H1 (cell line): ENCODE results near the gene PRDM10. TPM values are rescaled to one million over a fixed set of nuclear protein-coding genes. Genes with fewer than 3 reads are reported as not detected.

ENCODE experiments used
- CTCF ChIA-PET: fragments of 300-600 bp; sonication (Branson Sonifier 250); formaldehyde crosslinking; loops from one replicate; lab custom pipeline; 2021; ENCODE audit not compliant: partially characterized antibody; lab: Charles Lee
- POLR2A ChIA-PET: fragments of 300-600 bp; sonication (Branson Sonifier 250); formaldehyde crosslinking; loops from one replicate; lab custom pipeline; 2021; ENCODE audit warnings: inconsistent platforms; ENCODE audit not compliant: partially characterized antibody; lab: Charles Lee
- DNase-seq, 2 experiments: peaks; one replicate each; pipeline versions ENCODE4 v3.0.0 to v3.0.0-alpha.2; 2010 to 2022; ENCODE audit warnings: low spot score in 2 of 2, low read depth in 1 of 2, mixed read lengths in 1 of 2
- FAIRE-seq: peaks from 2 replicates; lab custom pipeline; 2011; peaks lifted over from hg19 to GRCh38; lab: Jason Lieb, UNC
- H2AFZ ChIP-seq: 2 replicates; pipeline ENCODE4 v1.8.1; 2012; ENCODE audit warnings: low read length, inconsistent platforms
- H2AK5ac ChIP-seq: 2 replicates; pipeline ENCODE4 v1.6.1; 2013; ENCODE audit warnings: low read depth, low read length
- H2BK120ac ChIP-seq: replicated peaks from 2 replicates; pipeline ENCODE3; 2013; ENCODE audit warnings: low read depth, low read length, inconsistent platforms
- H2BK12ac ChIP-seq: 2 replicates; pipeline ENCODE4 v1.6.1; 2013; ENCODE audit warnings: low read depth, low read length
- H2BK15ac ChIP-seq: 2 replicates; pipeline ENCODE4 v1.6.1; 2013; ENCODE audit warnings: low read length
- H2BK20ac ChIP-seq: 2 replicates; pipeline ENCODE4 v1.6.1; 2013; ENCODE audit warnings: low read length
- H2BK5ac ChIP-seq: 2 replicates; pipeline ENCODE4 v1.6.1; 2013; ENCODE audit warnings: low read depth, low read length
- H3K14ac ChIP-seq: 2 replicates; pipeline ENCODE4 v1.6.1; 2013; ENCODE audit warnings: inconsistent platforms; ENCODE audit not compliant: insufficient read length
- H3K18ac ChIP-seq: 2 replicates; pipeline ENCODE4 v1.6.1; 2013; ENCODE audit warnings: low read length; ENCODE audit errors: extremely low read depth
- H3K23ac ChIP-seq: 2 replicates; pipeline ENCODE4 v1.6.1; 2013; ENCODE audit warnings: inconsistent platforms; ENCODE audit not compliant: insufficient read length
- H3K23me2 ChIP-seq: 2 replicates; pipeline ENCODE4 v1.6.1; 2013; ENCODE audit warnings: low read depth, low read length
- H3K27ac ChIP-seq: 2 replicates; pipeline ENCODE4 v1.6.1; 2011; ENCODE audit warnings: low read depth, low read length, inconsistent platforms
- H3K27me3 ChIP-seq, 4 experiments: replicated peaks in 1 of 4; 1 replicate in 1 of 4; 2 replicates in 3 of 4; pipeline versions ENCODE4 v1.6.1 to v1.8.1; 2011 to 2013; ENCODE audit warnings: low read length in 3 of 4, mild to moderate bottlenecking in 3 of 4, inconsistent platforms in 2 of 4, mixed read lengths in 2 of 4, moderate library complexity in 1 of 4; ENCODE audit not compliant: control insufficient read depth in 3 of 4, insufficient read depth in 3 of 4; ENCODE audit errors: extremely low read depth in 1 of 4
- H3K36me3 ChIP-seq, 4 experiments: 2 replicates each; pipeline versions ENCODE4 v1.6.1 to v1.8.1; 2011 to 2013; ENCODE audit warnings: mild to moderate bottlenecking in 4 of 4, low read length in 3 of 4, moderate library complexity in 2 of 4, control low read depth in 1 of 4, inconsistent platforms in 1 of 4; ENCODE audit not compliant: insufficient read depth in 4 of 4, control insufficient read depth in 2 of 4
- H3K4ac ChIP-seq: replicated peaks from 2 replicates; pipeline ENCODE3; 2013; ENCODE audit warnings: low read length, low read depth, mixed read lengths, inconsistent platforms; ENCODE audit not compliant: insufficient read length
- H3K4me1 ChIP-seq, 4 experiments: replicated peaks in 1 of 4; 1 replicate in 1 of 4; 2 replicates in 3 of 4; pipeline versions ENCODE4 v1.6.1 to v1.8.1; 2011 to 2013; ENCODE audit warnings: low read length in 3 of 4, inconsistent platforms in 2 of 4, mixed read lengths in 1 of 4; ENCODE audit not compliant: insufficient read depth in 4 of 4, control insufficient read depth in 3 of 4
- H3K4me2 ChIP-seq, 2 experiments: 2 replicates each; pipeline versions ENCODE4 v1.6.1 to v1.8.1; 2011 to 2013; ENCODE audit warnings: low read depth in 2 of 2, low read length in 2 of 2, control low read depth in 1 of 2, inconsistent platforms in 1 of 2, mild to moderate bottlenecking in 1 of 2; ENCODE audit not compliant: insufficient read depth in 1 of 2
- H3K4me3 ChIP-seq, 4 experiments: fragments of 200-600, 300-600 bp in 1 of 4; sonication (generic), shearing (Covaris generic), sonication (Bioruptor Twin) in 1 of 4; 2 replicates each; pipeline versions ENCODE4 v1.5.1 to v1.8.1; 2011 to 2016; ENCODE audit warnings: low read length in 4 of 4, low read depth in 3 of 4, control low read depth in 2 of 4, inconsistent platforms in 2 of 4, mild to moderate bottlenecking in 2 of 4, mixed read lengths in 1 of 4, moderate library complexity in 1 of 4; ENCODE audit not compliant: insufficient read depth in 2 of 4; ENCODE audit errors: extremely low read depth in 1 of 4
- H3K56ac ChIP-seq: replicated peaks from 2 replicates; pipeline ENCODE3; 2013; ENCODE audit warnings: low read depth, mild to moderate bottlenecking, mixed read lengths, low read length, inconsistent platforms; ENCODE audit not compliant: insufficient read length
- H3K79me1 ChIP-seq: 2 replicates; pipeline ENCODE4 v1.6.1; 2013; ENCODE audit warnings: low read depth, low read length, control low read depth
- H3K79me2 ChIP-seq, 2 experiments: 2 replicates each; pipeline versions ENCODE4 v1.6.1 to v1.8.1; 2012 to 2013; ENCODE audit warnings: low read length in 2 of 2, mild to moderate bottlenecking in 2 of 2, inconsistent platforms in 1 of 2; ENCODE audit not compliant: insufficient read depth in 2 of 2, control insufficient read depth in 1 of 2
- H3K9ac ChIP-seq, 4 experiments: replicated peaks in 1 of 4; 1 replicate in 1 of 4; 2 replicates in 3 of 4; pipeline versions ENCODE4 v1.6.1 to v1.8.1; 2011 to 2013; ENCODE audit warnings: low read depth in 3 of 4, low read length in 3 of 4, control low read depth in 2 of 4, mild to moderate bottlenecking in 2 of 4, moderate library complexity in 2 of 4, inconsistent platforms in 1 of 4; ENCODE audit errors: extremely low read depth in 1 of 4
- H3K9me3 ChIP-seq, 2 experiments: 2 replicates each; pipeline versions ENCODE4 v1.6.1 to v1.8.1; 2012 to 2013; ENCODE audit warnings: mild to moderate bottlenecking in 2 of 2, moderate library complexity in 2 of 2, control low read depth in 1 of 2, inconsistent platforms in 1 of 2, low read depth in 1 of 2, low read length in 1 of 2, mixed read lengths in 1 of 2; ENCODE audit not compliant: insufficient read depth in 2 of 2
- H4K20me1 ChIP-seq, 2 experiments: replicated peaks in 1 of 2; 2 replicates each; pipeline versions ENCODE3 to v1.8.1; 2011 to 2013; ENCODE audit warnings: inconsistent platforms in 2 of 2, low read length in 2 of 2, mild to moderate bottlenecking in 1 of 2; ENCODE audit not compliant: insufficient read depth in 2 of 2, control insufficient read depth in 1 of 2
- H4K5ac ChIP-seq: 2 replicates; pipeline ENCODE4 v1.6.1; 2013; ENCODE audit warnings: low read length, low read depth, mixed read lengths, inconsistent platforms; ENCODE audit not compliant: insufficient read length
- H4K8ac ChIP-seq: 2 replicates; pipeline ENCODE4 v1.8.0; 2013; ENCODE audit warnings: mild to moderate bottlenecking, moderate library complexity, low read length, inconsistent platforms; ENCODE audit not compliant: insufficient read depth; ENCODE audit errors: extremely low read depth
- H4K91ac ChIP-seq: replicated peaks from 2 replicates; pipeline ENCODE3; 2013; ENCODE audit warnings: low read length, mixed read lengths, inconsistent platforms; ENCODE audit not compliant: insufficient read length
- CBX5 ChIP-seq: fragments of 300-800, 300-1000 bp; sonication (generic); IDR thresholded peaks from 2 replicates; pipeline ENCODE4 v1.7.1; 2016; ENCODE audit warnings: antibody characterized with exemption, low read length, low read depth
- CBX8 ChIP-seq: fragments of 300-800, 300-1000 bp; sonication (generic); IDR thresholded peaks from 2 replicates; pipeline ENCODE4 v1.7.1; 2016; ENCODE audit warnings: low read depth, low read length, borderline replicate concordance
- KDM1A ChIP-seq: fragments of 200-600, 300-600 bp; sonication (generic); IDR thresholded peaks from 2 replicates; pipeline ENCODE4 v1.7.1; 2016; ENCODE audit warnings: mild to moderate bottlenecking, low read length, borderline replicate concordance
- MAX ChIP-seq: IDR thresholded peaks from 2 replicates; pipeline ENCODE4 v1.6.1; 2012; ENCODE audit warnings: inconsistent platforms
- PHF8 ChIP-seq: fragments of 200-600 bp; sonication (generic); conservative IDR thresholded peaks from 2 replicates; pipeline ENCODE4 v1.7.1; 2012; ENCODE audit warnings: low read depth, mild to moderate bottlenecking, inconsistent platforms, low read length, moderate library complexity
- POLR2AphosphoS5 ChIP-seq: IDR thresholded peaks from 2 replicates; pipeline ENCODE4 v1.6.1; 2011; ENCODE audit warnings: low read depth, low read length
- RBBP5 ChIP-seq: IDR thresholded peaks from 2 replicates; pipeline ENCODE4 v1.7.1; 2012; ENCODE audit warnings: low read depth, mild to moderate bottlenecking, inconsistent platforms, low read length, moderate library complexity, borderline replicate concordance
- RXRA ChIP-seq: IDR thresholded peaks from 2 replicates; pipeline ENCODE4 v1.6.1; 2011; ENCODE audit warnings: low read depth, mild to moderate bottlenecking, low read length, moderate library complexity; ENCODE audit not compliant: insufficient read depth
- SAP30 ChIP-seq: fragments of 300-600 bp; sonication (generic); IDR thresholded peaks from 2 replicates; pipeline ENCODE4 v1.7.1; 2012; ENCODE audit warnings: low read length, moderate library complexity, mild to moderate bottlenecking, inconsistent platforms; ENCODE audit not compliant: insufficient read depth, insufficient replicate concordance
- TAF1 ChIP-seq: IDR thresholded peaks from 2 replicates; pipeline ENCODE4 v1.6.1; 2011; ENCODE audit warnings: mild to moderate bottlenecking, low read depth, low read length
- WGBS, 2 experiments: shearing (Covaris generic) in 1 of 2; methylation state at CpG; one replicate each; pipeline versions ENCODE4 v1.1.6 to v1.1.7; 2013 to 2015; ENCODE audit warnings: low lambda C conversion rate in 2 of 2, mixed read lengths in 2 of 2, inconsistent platforms in 1 of 2, low coverage in 1 of 2, missing lambda C conversion rate in 1 of 2; ENCODE audit not compliant: insufficient replicate concordance in 2 of 2, insufficient coverage in 1 of 2, insufficient read length in 1 of 2; ENCODE audit errors: extremely low coverage in 1 of 2, missing lambda C conversion rate in 1 of 2; 5-methylcytosine and 5-hydroxymethylcytosine counted together
- polyA plus RNA-seq, 7 experiments: library from polyadenylated mRNA; depleted of rRNA in 3 of 7; stranded (reverse) in 5 of 7; unstranded in 2 of 7; fragments of >200 nt in 5 of 7; fragments of 200-250 nt in 2 of 7; gene quantifications; 1 replicate in 5 of 7; 2 replicates in 1 of 7; 4 replicates in 1 of 7; pipeline versions ENCODE4 v1.2.1 to v1.2.3, GENCODE V29; 2011 to 2013; ENCODE audit warnings: missing spikeins in 2 of 7, mixed read lengths in 2 of 7
- total RNA-seq: library from RNA; stranded (reverse); fragmentation: NEBNext Ultra II Directional; extraction: Animal tissue kit (Norgen Biotek cat#: 25700); gene quantifications from 2 replicates; pipeline ENCODE4 v1.2.1, GENCODE V29; 2021

PRDM10 gene
- total and polyA plus RNA-seq, 2 of the 8 experiments (the other 6 are each of a cell fraction or from before 2014, with no cell fraction given): 15.5 to 19.2 TPM

DNA sequence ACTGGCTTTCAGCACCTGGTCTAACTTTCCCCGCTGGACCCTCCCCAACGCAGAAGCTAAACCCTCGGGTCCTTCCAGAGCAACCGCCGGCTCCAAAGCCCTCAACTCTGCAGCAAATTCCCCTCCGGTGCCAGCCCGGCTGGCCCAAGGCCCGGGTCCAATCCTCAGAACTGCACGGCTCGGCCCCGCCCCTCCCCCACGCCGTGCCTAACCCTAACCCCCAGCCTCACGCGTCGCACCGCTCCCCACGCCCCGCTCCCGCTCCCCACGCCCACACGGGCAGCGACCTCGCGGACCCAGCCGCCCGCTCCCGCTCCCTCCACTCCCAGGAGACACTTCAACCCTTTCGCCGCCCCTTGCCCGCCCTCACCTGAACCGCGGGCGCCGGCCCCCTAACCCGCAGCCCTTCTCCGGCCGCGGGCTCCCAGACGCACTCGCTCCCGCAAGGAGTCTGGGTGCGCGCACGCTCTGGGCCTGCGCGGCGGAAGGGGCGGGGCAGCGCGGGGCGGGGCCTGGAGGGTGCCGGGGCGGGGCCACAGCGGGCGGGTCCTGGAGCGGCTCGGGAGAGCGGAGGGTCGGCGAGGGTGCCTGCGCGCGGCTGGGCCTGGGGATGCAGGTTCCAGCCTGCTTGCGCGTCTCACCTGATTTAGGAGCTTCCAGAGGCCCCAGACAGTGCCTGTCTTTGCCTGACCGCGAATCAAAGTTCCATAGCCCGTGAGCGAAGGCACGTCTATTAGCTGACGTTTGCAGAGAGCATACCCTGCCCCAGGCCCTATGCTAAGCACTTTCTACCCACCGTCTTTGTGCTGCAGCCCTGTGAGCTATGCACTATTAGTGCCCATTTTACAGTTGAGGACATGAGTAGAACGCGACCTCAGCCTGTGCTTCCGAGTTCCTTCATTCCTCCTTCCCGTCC is 107.3 kb downstream of the PRDM10 start, which contains the start of gene NFRKB:
Gene NFRKB, minus strand, starts transcription at position 453 of the 916 bp plus-strand sequence. CDS start 2,729 bp downstream, outside the sequence.
- peaks cover 4 to 17% of the 10 kb centered on the region in 2 experiments for H3K79me2 ChIP-seq
- H3K36me3 ChIP-seq: peaks cover 6 to 29% (median 18%) of the 10 kb centered on the region in 4 experiments
- H3K27ac ChIP-seq: peak within 1 kb of the TSS; percentile 39; the same call in 1 of the 2 replicates
- POLR2A ChIA-PET: interaction anchor here (0.9 to 1.7 kb wide), 7 partner anchors 9 to 753 kb away, joined by 3 to 4 read pairs (median 3); no protein-coding TSS in a partner anchor
- no peak within 1 kb of the TSS for H3K4ac ChIP-seq
- H3K4me3 ChIP-seq: peak within 1 kb of the TSS; percentile 77 to 96 (median 89)
- H3K23me2 ChIP-seq: peaks cover 10% of the 10 kb centered on the region
- peak within 1 kb of the TSS; percentile 88 for H3K18ac ChIP-seq
- H3K14ac ChIP-seq: no peak within 1 kb of the TSS
- H4K20me1 ChIP-seq: peaks cover 0 to 2% of the 10 kb centered on the region in 2 experiments
- peak within 1 kb of the TSS; percentile 98 for H2AFZ ChIP-seq
- H2BK12ac ChIP-seq: no peak within 1 kb of the TSS
- FAIRE-seq (no peak), DNase-seq (peak; percentile 75 to 97)
- H2BK15ac ChIP-seq: no peak within 1 kb of the TSS
- H2BK20ac ChIP-seq: no peak within 1 kb of the TSS
- CTCF ChIA-PET: interaction anchor here (1.1 to 1.7 kb wide), 3 partner anchors 13 to 26 kb away, joined by 3 to 4 read pairs (median 3); no protein-coding TSS in a partner anchor
- H4K8ac ChIP-seq: peak within 1 kb of the TSS; percentile 51; the same call in 1 of the 2 replicates
- no peaks in the 10 kb centered on the region for H3K27me3 ChIP-seq
- H3K4me2 ChIP-seq: peak within 1 kb of the TSS; percentile 84 to 92
- peak within 1 kb of the TSS; percentile 70 for H4K5ac ChIP-seq
- H3K9ac ChIP-seq: peak within 1 kb of the TSS in 3 of 4 experiments; percentile 36 to 72 (median 44); a peak in 5 of 7 replicates
- H2AK5ac ChIP-seq: no peak within 1 kb of the TSS
- H4K91ac ChIP-seq: peak within 1 kb of the TSS; percentile 11
- WGBS, 2 experiments: 6% methylated on average over 30 of the region's 77 CpGs; no CpG with 5 or more reads in 1 of the 2 experiments
- no peak within 1 kb of the TSS; the same call in 1 of the 2 replicates for H2BK5ac ChIP-seq
- no peak within 1 kb of the TSS for H3K23ac ChIP-seq
- H3K4me1 ChIP-seq: peaks cover 1 to 7% (median 3%) of the 10 kb centered on the region in 4 experiments
- peaks cover 4% of the 10 kb centered on the region; the same call in 1 of the 2 replicates for H3K79me1 ChIP-seq
- peak within 1 kb of the TSS; percentile 26 for H3K56ac ChIP-seq
- no peak within 1 kb of the TSS for H2BK120ac ChIP-seq
- H3K9me3 ChIP-seq: no peaks in the 10 kb centered on the region
- peak; percentile 22 for TF ChIP-seq SAP30
- peak; percentile 86 for TF ChIP-seq PHF8
- peak; percentile 51 for TF ChIP-seq POLR2AphosphoS5
- no peak for TF ChIP-seq RXRA
- TF ChIP-seq RBBP5: peak; percentile 84; the same call in 1 of the 2 replicates
- TF ChIP-seq CBX5: no peak
- TF ChIP-seq MAX: peak; percentile 37
- TF ChIP-seq CBX8: no peak
- TF ChIP-seq KDM1A: no peak
- TF ChIP-seq TAF1: peak; percentile 48
